Measurements from ENCODE around the gene PEAK1. TPM values are rescaled to one million over a fixed set of nuclear protein-coding genes. Genes with fewer than 3 reads are reported as not detected.

PEAK1 gene
- 10 to 100 TPM; 38.0 to 41.4 TPM for total RNA-seq

DNA sequence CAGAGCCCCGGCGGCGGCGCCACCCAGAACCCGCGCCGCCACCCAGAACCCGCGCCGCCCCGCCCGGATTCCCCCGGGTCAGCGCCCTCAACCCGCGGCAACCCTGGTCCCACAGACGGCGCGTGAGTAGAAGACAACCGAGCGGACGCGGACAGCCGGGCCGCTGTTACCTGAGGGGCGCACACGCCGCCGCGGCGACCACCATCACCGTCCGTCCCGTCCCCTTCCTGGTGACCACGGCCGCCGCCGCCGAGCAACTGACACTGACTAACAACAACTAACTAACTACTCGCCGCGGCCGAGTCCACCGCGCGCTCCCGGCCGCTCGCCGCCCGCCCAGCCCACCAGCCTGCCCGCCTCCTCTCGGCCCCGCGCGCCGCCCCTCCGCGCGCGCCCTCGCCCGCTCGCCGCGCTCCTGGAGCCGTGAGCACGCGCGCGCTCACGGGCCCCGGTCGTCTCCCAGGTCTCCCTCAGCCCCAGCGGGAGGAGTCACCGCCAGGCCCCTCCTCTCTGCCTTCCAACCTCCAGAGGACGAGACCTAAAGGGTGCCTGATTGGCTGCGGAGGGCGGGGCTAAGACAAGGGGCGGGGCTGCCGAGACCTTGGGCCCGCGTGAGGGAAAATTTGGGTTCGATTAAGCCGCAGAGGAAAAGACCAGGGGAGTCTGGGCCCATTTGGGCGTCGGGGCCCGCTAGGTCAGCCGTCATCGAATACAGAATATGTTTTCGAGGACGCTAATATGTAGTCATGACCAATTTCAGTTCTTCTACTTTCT, at the start of gene PEAK1:
PEAK1 (minus strand) TSS at position 269 of the 774 bp plus-strand sequence. CDS start 238,178 bp downstream, outside the sequence.
- H3K9me3 Mint-ChIP-seq, result no peaks in the 10 kb centered on the region
- DNase-seq (ENCODE audit: low spot score) (peak; percentile 99), ATAC-seq (peak; percentile 99)
- H3K36me3 Mint-ChIP-seq, result peaks cover 7% of the 10 kb centered on the region
- peak within 1 kb of the TSS; percentile 96 to 99 for H3K27ac Mint-ChIP-seq
- no peaks in the 10 kb centered on the region for H3K27me3 Mint-ChIP-seq
- H3K4me1 Mint-ChIP-seq (ENCODE audit: low read depth in 2 of 2), result peaks cover 23 to 44% of the 10 kb centered on the region in 2 donors
- H3K4me3 Mint-ChIP-seq, result peak within 1 kb of the TSS; percentile 98

- H3K36me3 Mint-ChIP-seq, result peaks cover 30% of the 10 kb centered on the region
- H3K4me3 Mint-ChIP-seq, result no peak overlapping the region
- ATAC-seq (no peak), DNase-seq (ENCODE audit: low spot score) (no peak)
- no peak overlapping the region for H3K27ac Mint-ChIP-seq
- H3K9me3 Mint-ChIP-seq, result no peaks in the 10 kb centered on the region
- H3K27me3 Mint-ChIP-seq, result no peaks in the 10 kb centered on the region
- peaks cover 5 to 6% of the 10 kb centered on the region in 2 donors for H3K4me1 Mint-ChIP-seq (ENCODE audit: low read depth in 2 of 2)
These were observed 49.0 kb upstream of the PEAK1 start for GRCh38 chr15:77468896-77469295.

- Mint-ChIP-seq H3K27ac (peak overlapping the region in 1 of 2 donors; percentile 10), H3K36me3 (peaks cover 18% of the 10 kb centered on the region), H3K9me3 (no peaks in the 10 kb centered on the region), H3K27me3 (no peaks in the 10 kb centered on the region), H3K4me3 (no peak overlapping the region), H3K4me1 (ENCODE audit: low read depth in 2 of 2) (peaks cover 0 to 2% of the 10 kb centered on the region in 2 donors)
- DNase-seq (ENCODE audit: low spot score), result no peak
- ATAC-seq, result no peak
These were observed 46.6 kb upstream of the PEAK1 start for GRCh38 chr15:77466521-77466920.

DNA sequence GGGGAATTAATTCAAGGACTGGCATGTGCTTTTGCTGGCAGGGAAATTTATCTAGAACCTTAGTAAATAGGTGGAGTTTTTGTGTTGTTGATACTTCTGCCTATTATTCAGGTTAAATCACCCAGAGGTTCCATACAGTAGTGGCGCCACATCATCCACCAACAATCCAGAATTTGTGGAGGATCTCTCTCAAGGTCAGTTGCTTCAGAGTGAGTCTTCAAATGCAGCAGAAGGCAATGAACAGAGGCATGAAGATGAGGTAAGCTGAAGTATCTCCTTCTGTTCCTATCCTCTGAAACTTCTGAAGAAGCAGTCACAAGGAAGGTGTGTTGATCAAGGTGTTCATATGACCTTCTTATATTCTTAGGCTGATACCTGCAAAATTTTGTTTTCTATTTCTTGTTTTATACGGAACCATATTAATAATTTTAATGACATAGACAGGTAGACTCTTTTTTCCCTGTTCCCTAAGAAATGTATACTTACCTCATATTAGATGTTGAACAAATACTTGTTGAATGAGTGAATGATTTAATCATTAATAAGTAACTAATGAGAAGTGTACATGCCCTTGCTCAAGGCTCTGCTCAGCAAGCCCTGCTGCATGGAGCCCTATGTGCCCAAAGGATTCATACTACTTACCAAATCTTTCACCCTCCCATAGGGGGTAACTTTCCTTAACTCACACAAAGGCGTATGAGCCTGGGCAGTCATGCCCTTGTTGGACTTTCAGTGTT, 44.4 kb upstream of the PEAK1 start:
- Mint-ChIP-seq H3K9me3 (no peaks in the 10 kb centered on the region), H3K4me3 (no peak overlapping the region), H3K4me1 (ENCODE audit: low read depth in 2 of 2) (no peaks in the 10 kb centered on the region), H3K36me3 (peaks cover 25% of the 10 kb centered on the region), H3K27me3 (no peaks in the 10 kb centered on the region), H3K27ac (no peak overlapping the region)
- DNase-seq (ENCODE audit: low spot score), result no peak
- ATAC-seq, result no peak

GRCh38 chr15:77461486-77461885, 41.6 kb upstream of the PEAK1 start:
- DNase-seq (ENCODE audit: low spot score) (no peak), ATAC-seq (no peak)
- no peak overlapping the region for H3K27ac Mint-ChIP-seq
- H3K4me3 Mint-ChIP-seq, result no peak overlapping the region
- no peaks in the 10 kb centered on the region for H3K9me3 Mint-ChIP-seq
- no peaks in the 10 kb centered on the region for H3K27me3 Mint-ChIP-seq
- H3K4me1 Mint-ChIP-seq (ENCODE audit: low read depth in 2 of 2), result peaks cover 7 to 8% of the 10 kb centered on the region in 2 donors
- peaks cover 15% of the 10 kb centered on the region for H3K36me3 Mint-ChIP-seq

- Mint-ChIP-seq H3K9me3 (no peaks in the 10 kb centered on the region), H3K4me1 (ENCODE audit: low read depth in 2 of 2) (peaks cover 8 to 11% of the 10 kb centered on the region in 2 donors), H3K36me3 (peaks cover 13% of the 10 kb centered on the region), H3K27me3 (no peaks in the 10 kb centered on the region), H3K4me3 (no peak overlapping the region), H3K27ac (no peak overlapping the region)
- ATAC-seq (no peak), DNase-seq (ENCODE audit: low spot score) (no peak)
These were observed 39.1 kb upstream of the PEAK1 start for GRCh38 chr15:77459031-77459430.

DNA sequence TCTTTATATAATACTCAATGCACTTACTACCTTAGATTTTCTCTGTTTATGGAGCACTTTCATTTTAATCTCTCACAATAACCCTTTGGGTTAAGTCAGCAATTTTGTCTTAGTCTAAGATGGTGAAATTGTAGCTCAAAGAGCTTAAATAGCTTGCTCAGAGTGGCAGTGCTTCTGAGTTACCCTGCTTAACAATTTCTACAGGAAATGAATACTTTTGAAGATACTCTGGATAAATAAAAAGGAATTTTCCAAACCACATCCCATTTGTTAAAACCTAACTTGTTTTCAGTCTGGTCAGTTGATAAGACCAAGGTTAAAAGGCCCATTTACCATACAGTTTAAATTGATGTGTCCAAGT, 38.0 kb upstream of the PEAK1 start:
- Mint-ChIP-seq H3K4me3 (no peak overlapping the region), H3K4me1 (ENCODE audit: low read depth in 2 of 2) (peaks cover 8 to 11% of the 10 kb centered on the region in 2 donors), H3K27ac (peak overlapping the region in 1 of 2 donors; percentile 6)

DNA sequence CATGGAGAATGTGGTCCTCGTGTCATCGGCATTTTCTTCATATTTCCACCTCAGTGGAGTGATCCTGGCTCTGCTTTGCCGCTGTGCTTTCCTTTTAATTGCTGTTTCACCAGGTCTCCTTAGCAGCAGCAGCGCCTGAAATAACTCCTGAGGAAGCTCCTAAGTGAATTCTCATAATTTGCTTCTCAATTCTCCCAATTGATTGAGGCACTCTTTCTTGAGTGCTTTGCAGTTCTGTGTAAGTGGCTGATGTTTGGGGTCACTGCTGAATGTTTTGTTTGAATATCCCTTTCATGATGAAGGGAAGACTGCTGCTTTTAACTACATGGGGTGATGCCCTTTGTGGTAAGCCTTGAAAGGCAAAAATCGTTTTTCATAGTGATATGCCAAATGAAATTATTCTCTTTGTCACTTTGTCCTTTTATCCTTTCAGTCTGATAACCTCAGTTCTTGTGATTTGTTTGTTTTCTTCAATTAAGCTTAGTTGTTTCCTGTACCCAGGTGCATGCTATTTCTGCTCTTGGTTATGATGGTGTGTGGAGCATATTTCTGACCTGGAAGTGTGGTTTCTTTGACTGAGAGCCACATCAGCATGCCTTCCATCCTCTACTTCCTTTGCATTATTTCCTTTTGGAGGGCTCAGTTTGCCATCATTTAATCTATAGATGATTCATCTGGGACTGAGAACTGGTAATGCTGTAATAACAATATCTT, 37.4 kb upstream of the PEAK1 start:
- Mint-ChIP-seq H3K27ac (peak overlapping the region in 1 of 2 donors; percentile 6), H3K4me1 (ENCODE audit: low read depth in 2 of 2) (peaks cover 10 to 11% of the 10 kb centered on the region in 2 donors), H3K27me3 (no peaks in the 10 kb centered on the region), H3K36me3 (peaks cover 13% of the 10 kb centered on the region), H3K9me3 (no peaks in the 10 kb centered on the region), H3K4me3 (no peak overlapping the region)
- DNase-seq (ENCODE audit: low spot score) (no peak), ATAC-seq (peak in 1 of 2 donors; percentile 27)

More for the DNA sequence above, 38.0 kb upstream of the PEAK1 start:
- no peaks in the 10 kb centered on the region for H3K9me3 Mint-ChIP-seq
- H3K36me3 Mint-ChIP-seq, result peaks cover 13% of the 10 kb centered on the region
- H3K27me3 Mint-ChIP-seq, result no peaks in the 10 kb centered on the region
- ATAC-seq (no peak), DNase-seq (ENCODE audit: low spot score) (no peak)

GRCh38 chr15:77456746-77457145, 36.8 kb upstream of the PEAK1 start:
- Mint-ChIP-seq H3K36me3 (peaks cover 13% of the 10 kb centered on the region), H3K27me3 (no peaks in the 10 kb centered on the region), H3K4me3 (no peak overlapping the region), H3K9me3 (no peaks in the 10 kb centered on the region), H3K4me1 (ENCODE audit: low read depth in 2 of 2) (peaks cover 11 to 13% of the 10 kb centered on the region in 2 donors), H3K27ac (no peak overlapping the region)
- ATAC-seq, result no peak
- no peak for DNase-seq (ENCODE audit: low spot score)

GRCh38 chr15:77455696-77456321, 35.9 kb upstream of the PEAK1 start:
- ATAC-seq, result no peak
- no peak overlapping the region for H3K27ac Mint-ChIP-seq
- peaks cover 11 to 13% of the 10 kb centered on the region in 2 donors for H3K4me1 Mint-ChIP-seq (ENCODE audit: low read depth in 2 of 2)

GRCh38 chr15:77454951-77455350, 35.0 kb upstream of the PEAK1 start:
- Mint-ChIP-seq H3K9me3 (no peaks in the 10 kb centered on the region), H3K4me1 (ENCODE audit: low read depth in 2 of 2) (peaks cover 11 to 13% of the 10 kb centered on the region in 2 donors), H3K4me3 (no peak overlapping the region), H3K27ac (no peak overlapping the region), H3K36me3 (peaks cover 10% of the 10 kb centered on the region), H3K27me3 (no peaks in the 10 kb centered on the region)
- DNase-seq (ENCODE audit: low spot score), result no peak
- no peak for ATAC-seq

More at GRCh38 chr15:77455696-77456321, 35.9 kb upstream of the PEAK1 start:
- Mint-ChIP-seq H3K27me3 (no peaks in the 10 kb centered on the region), H3K36me3 (peaks cover 13% of the 10 kb centered on the region), H3K9me3 (no peaks in the 10 kb centered on the region), H3K4me3 (no peak overlapping the region)
- no peak for DNase-seq (ENCODE audit: low spot score)

- H3K27ac Mint-ChIP-seq, result no peak overlapping the region
- no peaks in the 10 kb centered on the region for H3K27me3 Mint-ChIP-seq
- peaks cover 13 to 15% of the 10 kb centered on the region in 2 donors for H3K4me1 Mint-ChIP-seq (ENCODE audit: low read depth in 2 of 2)
- H3K9me3 Mint-ChIP-seq, result no peaks in the 10 kb centered on the region
- peaks cover 3% of the 10 kb centered on the region for H3K36me3 Mint-ChIP-seq
- DNase-seq (ENCODE audit: low spot score) (no peak), ATAC-seq (no peak)
- no peak overlapping the region for H3K4me3 Mint-ChIP-seq
These were observed 34.4 kb upstream of the PEAK1 start for GRCh38 chr15:77454265-77454664.

- no peaks in the 10 kb centered on the region for H3K9me3 Mint-ChIP-seq
- H3K36me3 Mint-ChIP-seq, result no peaks in the 10 kb centered on the region
- DNase-seq (ENCODE audit: low spot score), result no peak
- H3K27me3 Mint-ChIP-seq, result no peaks in the 10 kb centered on the region
- no peak overlapping the region for H3K4me3 Mint-ChIP-seq
- ATAC-seq, result no peak
- H3K4me1 Mint-ChIP-seq (ENCODE audit: low read depth in 2 of 2), result peaks cover 5 to 11% of the 10 kb centered on the region in 2 donors
- no peak overlapping the region for H3K27ac Mint-ChIP-seq
These were observed 27.0 kb upstream of the PEAK1 start for GRCh38 chr15:77446840-77447390.

All from natural killer cell treated with Interleukin-12 subunit alpha and Interleukin-12 subunit beta and Interleukin-15 and Interleukin-18, amount 100 ng/mL, for 72 hours (primary cell).